ENCODE results near the gene CWC22. TPM values are rescaled to one million over a fixed set of nuclear protein-coding genes. Genes with fewer than 3 reads are reported as not detected.
"Not testable (repeated sequence)": the region's sequence is repeated elsewhere in the genome, so short reads cannot be mapped to it uniquely, and the experiment has no call there.

The CWC22 gene
- total RNA-seq, 2 experiments from 2014 or later = 19.9 to 21.3 TPM

DNA sequence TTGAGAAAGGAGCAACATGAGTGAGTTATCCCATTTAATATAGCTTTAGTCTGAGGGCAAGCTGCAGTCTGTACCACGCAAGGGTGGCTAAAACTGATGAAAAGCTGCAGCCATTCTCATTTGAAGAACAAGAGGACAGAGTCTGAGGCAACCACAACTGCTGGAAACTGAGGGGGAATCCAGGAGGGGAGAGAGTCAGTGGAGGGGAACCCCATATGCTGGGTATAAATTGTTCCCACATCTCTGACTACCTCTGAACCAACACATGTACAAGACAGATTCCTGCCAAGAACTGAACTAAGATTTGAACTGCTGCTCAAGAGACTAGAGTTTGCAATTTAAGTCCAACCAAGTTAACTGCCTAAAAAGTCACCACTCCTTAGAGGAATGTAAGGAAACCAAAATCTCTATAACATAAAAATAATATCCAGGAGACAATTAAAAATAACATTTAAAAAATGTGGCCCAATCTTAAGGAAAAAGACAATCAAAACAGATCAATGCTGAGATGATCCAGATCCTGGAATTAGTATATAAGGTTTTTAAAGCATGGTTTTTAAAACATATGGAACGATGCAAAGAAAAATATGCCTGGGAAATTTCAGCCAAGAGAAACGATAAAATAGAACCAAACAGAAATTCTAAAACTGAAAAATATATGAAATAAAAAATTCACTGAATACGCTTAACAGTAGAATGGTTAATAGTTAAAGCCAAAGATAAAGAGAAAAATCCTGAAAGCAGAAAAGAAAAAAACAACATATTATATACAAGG, 11.2 kb downstream of the CWC22 start:
- Mint-ChIP-seq H3K36me3 (ENCODE audit: low read depth) (peaks cover 13% of the 10 kb centered on the region), H3K4me1 (peaks cover 4% of the 10 kb centered on the region), H3K9me3 (no peaks in the 10 kb centered on the region), H3K27me3 (no peaks in the 10 kb centered on the region), H3K4me3 (no peak overlapping the region), H3K27ac (no peak overlapping the region)
- DNase-seq = no peak
- ChIA-PET POLR2A (no interaction called here), CTCF (no interaction called here)

GRCh38 chr2:179991344-179991743, 15.8 kb downstream of the CWC22 start:
- Mint-ChIP-seq H3K4me3 (no peak overlapping the region), H3K27me3 (no peaks in the 10 kb centered on the region), H3K4me1 (peaks cover 5% of the 10 kb centered on the region), H3K36me3 (ENCODE audit: low read depth) (peaks cover 31% of the 10 kb centered on the region), H3K9me3 (no peaks in the 10 kb centered on the region), H3K27ac (no peak overlapping the region)
- POLR2A ChIA-PET = no interaction called here
- DNase-seq = no peak
- CTCF ChIA-PET = interaction anchor here (1.3 kb wide), 1 partner anchor 15 kb away, joined by 3 read pairs; no protein-coding TSS in a partner anchor

- H3K4me3 Mint-ChIP-seq = no peak overlapping the region
Measured at GRCh38 chr2:179990676-179991317, 16.3 kb downstream of the CWC22 start.

DNA sequence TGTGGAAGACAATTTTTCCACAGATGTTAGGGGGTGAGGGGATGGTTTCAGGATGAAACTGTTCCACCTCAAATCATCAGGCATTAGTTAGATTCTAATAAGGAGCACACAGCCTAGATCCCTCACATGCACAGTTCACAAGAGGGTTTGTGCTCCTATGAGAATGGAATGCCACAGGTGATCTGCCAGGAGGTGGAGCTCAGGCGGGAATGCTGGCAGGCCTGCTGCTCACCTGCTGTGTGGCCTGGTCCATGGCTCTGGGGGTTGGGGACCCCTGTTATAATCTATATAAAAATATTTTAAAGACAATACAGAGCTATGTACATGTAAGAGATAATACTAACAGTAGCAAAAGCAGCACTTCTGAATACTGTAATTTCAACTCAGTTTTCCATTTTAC, 19.2 kb downstream of the CWC22 start:
- ChIA-PET POLR2A (no interaction called here), CTCF (no interaction called here)
- H3K27me3 Mint-ChIP-seq = no peaks in the 10 kb centered on the region
- H3K4me1 Mint-ChIP-seq = peaks cover 5% of the 10 kb centered on the region
- DNase-seq = no peak
- no peaks in the 10 kb centered on the region for H3K9me3 Mint-ChIP-seq
- H3K36me3 Mint-ChIP-seq (ENCODE audit: low read depth) = peaks cover 58% of the 10 kb centered on the region
- no peak overlapping the region for H3K27ac Mint-ChIP-seq
- no peak overlapping the region for H3K4me3 Mint-ChIP-seq

More at GRCh38 chr2:179990676-179991317, 16.3 kb downstream of the CWC22 start:
- H3K4me1 Mint-ChIP-seq = peaks cover 7% of the 10 kb centered on the region
- ChIA-PET CTCF (interaction anchor here (1.3 kb wide), 1 partner anchor 16 kb away, joined by 3 read pairs; no protein-coding TSS in a partner anchor), POLR2A (no interaction called here)
- DNase-seq = no peak
- H3K27me3 Mint-ChIP-seq = no peaks in the 10 kb centered on the region
- H3K36me3 Mint-ChIP-seq (ENCODE audit: low read depth) = peaks cover 36% of the 10 kb centered on the region
- H3K9me3 Mint-ChIP-seq = no peaks in the 10 kb centered on the region
- no peak overlapping the region for H3K27ac Mint-ChIP-seq

- Mint-ChIP-seq H3K27me3 (no peaks in the 10 kb centered on the region), H3K36me3 (ENCODE audit: low read depth) (peaks cover 59% of the 10 kb centered on the region), H3K9me3 (no peaks in the 10 kb centered on the region), H3K4me1 (peaks cover 3% of the 10 kb centered on the region), H3K27ac (no peak overlapping the region), H3K4me3 (no peak overlapping the region)
- CTCF ChIA-PET = no interaction called here
- POLR2A ChIA-PET = no interaction called here
- no peak for DNase-seq
Measured at GRCh38 chr2:179985163-179985820, 21.8 kb downstream of the CWC22 start.

DNA sequence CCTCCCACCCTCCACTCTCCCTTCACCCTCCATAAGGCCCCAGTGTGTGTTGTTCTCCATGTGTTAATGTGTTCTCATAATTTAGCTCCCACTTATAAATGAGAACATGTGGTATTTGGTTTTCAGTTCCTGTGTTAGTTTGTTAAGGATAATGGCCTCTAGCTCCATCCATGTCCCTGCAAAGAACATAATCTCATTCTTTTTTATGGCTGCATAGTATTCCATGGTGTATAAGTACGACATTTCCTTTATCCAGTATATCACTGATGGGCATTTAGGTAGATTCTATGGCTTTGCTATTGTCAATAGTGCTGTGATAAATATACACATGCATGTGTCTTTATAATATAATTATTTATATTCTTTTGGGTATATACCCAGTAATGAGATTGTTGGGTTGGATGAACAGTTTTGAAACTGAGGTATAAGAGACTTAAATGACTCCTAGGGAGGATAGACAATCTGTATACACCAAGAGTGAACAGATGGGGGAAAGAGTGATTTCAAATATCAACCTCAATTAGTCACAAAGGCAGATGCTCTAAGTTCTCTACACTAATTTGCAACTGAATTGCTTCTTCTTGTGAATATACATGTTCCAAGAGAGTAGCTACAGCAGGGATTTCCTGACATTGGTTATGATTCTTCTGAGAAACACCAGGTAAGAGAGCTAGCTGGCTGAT, 23.7 kb downstream of the CWC22 start:
- Mint-ChIP-seq H3K36me3 (ENCODE audit: low read depth) (peaks cover 58% of the 10 kb centered on the region), H3K9me3 (no peaks in the 10 kb centered on the region), H3K27ac (no peak overlapping the region), H3K4me1 (peaks cover 2% of the 10 kb centered on the region), H3K27me3 (no peaks in the 10 kb centered on the region), H3K4me3 (no peak overlapping the region)
- DNase-seq = no peak
- ChIA-PET POLR2A (no interaction called here), CTCF (no interaction called here)

GRCh38 chr2:179981085-179981484, 26.0 kb downstream of the CWC22 start:
- Mint-ChIP-seq H3K27ac (no peak overlapping the region), H3K9me3 (no peaks in the 10 kb centered on the region), H3K36me3 (ENCODE audit: low read depth) (peaks cover 58% of the 10 kb centered on the region), H3K4me1 (peaks cover 2% of the 10 kb centered on the region), H3K4me3 (no peak overlapping the region), H3K27me3 (no peaks in the 10 kb centered on the region)
- no peak for DNase-seq
- CTCF ChIA-PET = no interaction called here
- POLR2A ChIA-PET = no interaction called here

DNA sequence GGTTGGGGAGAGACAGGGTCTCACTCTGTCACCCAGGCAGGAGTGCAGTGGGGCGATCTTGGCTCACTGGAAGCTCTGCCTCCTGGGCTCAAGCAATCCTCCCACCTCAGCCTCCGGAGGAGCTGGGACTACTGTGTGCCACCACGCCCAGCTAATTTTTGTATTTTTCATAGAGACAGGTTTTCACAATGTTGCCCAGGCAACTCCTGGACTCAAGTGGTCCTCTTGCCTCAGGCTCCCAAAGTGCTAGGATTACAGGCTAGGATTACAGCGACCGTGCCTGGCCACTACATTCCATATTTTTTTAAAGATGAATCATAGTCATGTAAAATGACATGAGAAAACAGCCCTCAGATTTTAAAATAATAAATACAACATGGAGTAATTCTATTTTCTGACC, 32.3 kb downstream of the CWC22 start:
- Mint-ChIP-seq H3K4me3 (no peak overlapping the region), H3K4me1 (no peaks in the 10 kb centered on the region), H3K36me3 (ENCODE audit: low read depth) (peaks cover 40% of the 10 kb centered on the region), H3K9me3 (no peaks in the 10 kb centered on the region), H3K27ac (no peak overlapping the region), H3K27me3 (no peaks in the 10 kb centered on the region)
- no peak for DNase-seq
- ChIA-PET CTCF (no interaction called here), POLR2A (no interaction called here)

GRCh38 chr2:179966778-179967394, 40.2 kb downstream of the CWC22 start:
- Mint-ChIP-seq H3K27me3 (no peaks in the 10 kb centered on the region), H3K27ac (no peak overlapping the region), H3K9me3 (no peaks in the 10 kb centered on the region), H3K4me3 (no peak overlapping the region), H3K36me3 (ENCODE audit: low read depth) (peaks cover 47% of the 10 kb centered on the region), H3K4me1 (peaks cover 4% of the 10 kb centered on the region)
- DNase-seq = no peak
- POLR2A ChIA-PET = no interaction called here
- CTCF ChIA-PET = no interaction called here

DNA sequence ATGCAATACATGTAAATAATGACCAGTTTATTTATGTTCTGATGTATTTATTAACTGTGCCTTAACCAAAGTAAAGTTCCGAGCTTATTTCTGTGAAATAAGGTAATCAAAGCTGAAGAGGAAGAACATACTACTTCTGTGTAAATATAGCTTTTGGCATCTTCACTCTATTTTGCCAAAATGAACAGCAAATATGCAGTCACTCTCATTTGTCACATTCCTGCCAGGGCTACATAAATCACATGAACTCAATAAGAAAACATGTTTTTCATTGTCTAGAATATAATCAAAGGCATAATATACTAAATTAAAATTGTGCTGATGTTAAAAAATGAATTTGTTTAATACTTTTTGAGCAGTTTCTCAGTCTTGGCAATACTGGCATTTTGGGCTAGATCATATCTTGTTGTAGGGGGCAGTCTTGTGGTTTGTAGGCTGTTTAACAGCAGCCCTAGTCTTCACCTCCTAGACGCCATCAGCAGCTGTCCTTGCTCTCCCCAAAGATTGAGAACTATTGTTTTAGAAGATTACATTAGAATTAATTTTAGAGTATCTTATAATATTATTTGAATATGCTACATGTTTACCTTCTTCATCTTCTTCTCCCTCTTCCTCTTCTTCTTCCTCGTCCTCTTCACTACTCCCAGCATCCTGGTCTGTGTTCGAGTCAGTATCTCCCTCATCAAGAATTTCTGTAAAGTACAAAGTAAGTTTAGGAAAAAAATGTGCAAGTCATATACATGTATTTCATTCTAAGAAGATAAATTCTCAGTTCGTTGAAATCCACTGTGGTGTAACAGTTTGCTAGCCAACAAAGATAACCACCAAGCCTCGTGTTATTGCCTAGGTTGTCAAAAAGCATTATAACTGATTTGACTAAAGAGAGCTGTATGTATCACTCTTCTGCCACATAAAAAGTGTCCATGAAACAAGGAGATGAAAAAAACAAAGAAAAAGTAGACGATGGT, 41.5 kb downstream of the CWC22 start:
- Mint-ChIP-seq H3K4me1 (peaks cover 4% of the 10 kb centered on the region), H3K27me3 (no peaks in the 10 kb centered on the region), H3K36me3 (ENCODE audit: low read depth) (peaks cover 49% of the 10 kb centered on the region), H3K27ac (no peak overlapping the region), H3K4me3 (no peak overlapping the region), H3K9me3 (no peaks in the 10 kb centered on the region)
- no peak for DNase-seq
- ChIA-PET CTCF (no interaction called here), POLR2A (no interaction called here)

GRCh38 chr2:179963626-179964025, 43.5 kb downstream of the CWC22 start:
- POLR2A ChIA-PET = no interaction called here
- no peak for DNase-seq
- no peaks in the 10 kb centered on the region for H3K9me3 Mint-ChIP-seq
- no peak overlapping the region for H3K4me3 Mint-ChIP-seq
- H3K27ac Mint-ChIP-seq = no peak overlapping the region
- CTCF ChIA-PET = no interaction called here
- peaks cover 39% of the 10 kb centered on the region for H3K36me3 Mint-ChIP-seq (ENCODE audit: low read depth)
- H3K27me3 Mint-ChIP-seq = no peaks in the 10 kb centered on the region
- H3K4me1 Mint-ChIP-seq = peaks cover 4% of the 10 kb centered on the region

DNA sequence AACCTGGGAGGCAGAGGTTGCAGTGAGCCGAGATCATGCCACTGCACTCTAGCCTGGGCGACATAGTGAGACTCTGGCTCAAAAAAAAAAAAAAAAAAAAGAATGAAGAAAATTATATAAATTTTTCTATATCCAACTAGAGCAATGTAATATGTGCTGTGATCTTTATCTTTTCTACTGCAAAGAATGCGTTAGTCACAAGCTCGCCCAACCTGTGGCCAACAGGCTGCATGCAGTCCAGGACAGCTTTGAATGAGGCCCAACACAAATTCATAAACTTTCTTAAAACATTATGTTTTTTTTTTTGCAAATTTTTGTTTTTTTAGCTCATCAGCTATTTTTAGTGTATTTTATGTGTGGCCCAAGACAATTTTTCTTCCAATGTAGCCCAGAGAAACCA, 48.8 kb downstream of the CWC22 start:
- peaks cover 26% of the 10 kb centered on the region for H3K36me3 Mint-ChIP-seq (ENCODE audit: low read depth)
- H3K27me3 Mint-ChIP-seq, CTCF ChIA-PET: not testable (repeated sequence)

More for the DNA sequence above, 48.8 kb downstream of the CWC22 start:
- H3K27ac Mint-ChIP-seq, H3K4me1 Mint-ChIP-seq, POLR2A ChIA-PET, DNase-seq, H3K9me3 Mint-ChIP-seq, H3K4me3 Mint-ChIP-seq: not testable (repeated sequence)
